Activated naive CD4-positive, alpha-beta T cell treated with anti-CD3 and anti-CD28 coated beads, Interleukin-2, amount 50 U/mL, for 72 hours (primary cell): ENCODE data around the gene PCYT1A. TPM values are rescaled to one million over a fixed set of nuclear protein-coding genes. Genes with fewer than 3 reads are reported as not detected.
"Not testable (repeated sequence)": the region's sequence is repeated elsewhere in the genome, so short reads cannot be mapped to it uniquely, and the experiment has no call there.

Experiments used
- ATAC-seq, 2 donors: fragments of 150-1000 bp; cut with Tn5 transposase; 2 replicates each; pipeline ENCODE4 v1.10.0; 2021; ENCODE audit warnings: mild to moderate bottlenecking in 2 of 2, moderate library complexity in 2 of 2
- DNase-seq, 2 donors: peaks; one replicate each; pipeline ENCODE4 v3.0.0; 2021 to 2022; ENCODE audit warnings: low spot score in 2 of 2
- H3K27ac Mint-ChIP-seq, 2 donors: one replicate each; pipeline ENCODE4 v1.8.0; 2022; ENCODE audit warnings: mild to moderate bottlenecking in 2 of 2, mixed read lengths in 2 of 2
- H3K36me3 Mint-ChIP-seq, 2 donors: one replicate each; pipeline ENCODE4 v1.8.0; 2022; ENCODE audit warnings: mixed read lengths in 2 of 2
- H3K9me3 Mint-ChIP-seq, 2 donors: one replicate each; pipeline ENCODE4 v1.8.0; 2022; ENCODE audit warnings: mixed read lengths in 2 of 2
- total RNA-seq, 2 donors: library from RNA; stranded (reverse); gene quantifications; one replicate each; pipeline ENCODE4 v1.2.3, GENCODE V29; 2022

PCYT1A gene
- total RNA-seq, 2 donors from 2014 or later, result 28.1 to 40.3 TPM

GRCh38 chr3:196302960-196303359 lies 15.4 kb upstream of the PCYT1A start:
- H3K36me3 Mint-ChIP-seq, DNase-seq, ATAC-seq, H3K27ac Mint-ChIP-seq, H3K9me3 Mint-ChIP-seq: not testable (repeated sequence)

- not testable (repeated sequence) for H3K27ac Mint-ChIP-seq, DNase-seq, ATAC-seq, H3K9me3 Mint-ChIP-seq, H3K36me3 Mint-ChIP-seq
These were observed 15.0 kb upstream of the PCYT1A start for GRCh38 chr3:196302551-196302950.

GRCh38 chr3:196298521-196298920 lies 11.0 kb upstream of the PCYT1A start:
- ATAC-seq, result no peak
- no peaks in the 10 kb centered on the region for H3K9me3 Mint-ChIP-seq
- no peak for DNase-seq
- H3K27ac Mint-ChIP-seq, result no peak overlapping the region
- no peaks in the 10 kb centered on the region for H3K36me3 Mint-ChIP-seq

GRCh38 chr3:196292286-196292923 lies 4.9 kb upstream of the PCYT1A start:
- Mint-ChIP-seq H3K27ac (peak overlapping the region in 1 of 2 donors; percentile 10), H3K9me3 (no peaks in the 10 kb centered on the region), H3K36me3 (peaks cover 4 to 12% of the 10 kb centered on the region in 2 donors)
- ATAC-seq (no peak), DNase-seq (no peak)

GRCh38 chr3:196288141-196288460 lies 575 bp upstream of the PCYT1A start:
- no peak for DNase-seq
- Mint-ChIP-seq H3K27ac (peak overlapping the region in 1 of 2 donors; percentile 96), H3K36me3 (peaks cover 11 to 18% of the 10 kb centered on the region in 2 donors), H3K9me3 (no peaks in the 10 kb centered on the region)
- ATAC-seq, result no peak

GRCh38 chr3:196287090-196287439 lies 461 bp downstream of the PCYT1A start:
- no peaks in the 10 kb centered on the region for H3K9me3 Mint-ChIP-seq
- ATAC-seq (peak; percentile 48 to 63), DNase-seq (peak in 1 of 2 donors; percentile 39)
- H3K27ac Mint-ChIP-seq, result peak overlapping the region; percentile 96 to 98
- peaks cover 11 to 18% of the 10 kb centered on the region in 2 donors for H3K36me3 Mint-ChIP-seq

- H3K9me3 Mint-ChIP-seq, result no peaks in the 10 kb centered on the region
- H3K27ac Mint-ChIP-seq, result no peak overlapping the region
- no peak for ATAC-seq
- peaks cover 11 to 18% of the 10 kb centered on the region in 2 donors for H3K36me3 Mint-ChIP-seq
- no peak for DNase-seq
These were observed 3.1 kb downstream of the PCYT1A start for GRCh38 chr3:196284396-196284795.

- no peak overlapping the region for H3K27ac Mint-ChIP-seq
- DNase-seq, result no peak
- no peak for ATAC-seq
- peaks cover 2 to 16% of the 10 kb centered on the region in 2 donors for H3K36me3 Mint-ChIP-seq
- H3K9me3 Mint-ChIP-seq, result no peaks in the 10 kb centered on the region
These were observed 5.6 kb downstream of the PCYT1A start for GRCh38 chr3:196281962-196282361.

- Mint-ChIP-seq H3K36me3 (peaks cover 0 to 13% of the 10 kb centered on the region in 2 donors), H3K9me3 (no peaks in the 10 kb centered on the region), H3K27ac (peak overlapping the region in 1 of 2 donors; percentile 7)
- DNase-seq (peak in 1 of 2 donors; percentile 40), ATAC-seq (peak; percentile 49 to 57)
These were observed 6.7 kb downstream of the PCYT1A start for GRCh38 chr3:196280689-196281440.

GRCh38 chr3:196275126-196275525 lies 12.4 kb downstream of the PCYT1A start:
- Mint-ChIP-seq H3K9me3 (no peaks in the 10 kb centered on the region), H3K27ac (peak overlapping the region; percentile 94 to 98), H3K36me3 (peaks cover 14 to 38% of the 10 kb centered on the region in 2 donors)
- DNase-seq (no peak), ATAC-seq (no peak)

GRCh38 chr3:196274585-196274984 lies 12.9 kb downstream of the PCYT1A start:
- H3K36me3 Mint-ChIP-seq, result peaks cover 16 to 42% of the 10 kb centered on the region in 2 donors
- peak overlapping the region; percentile 94 to 98 for H3K27ac Mint-ChIP-seq
- DNase-seq (peak; percentile 62 to 65), ATAC-seq (peak; percentile 86 to 90)
- no peaks in the 10 kb centered on the region for H3K9me3 Mint-ChIP-seq

GRCh38 chr3:196273655-196274054 lies 13.9 kb downstream of the PCYT1A start:
- Mint-ChIP-seq H3K9me3 (no peaks in the 10 kb centered on the region), H3K36me3 (peaks cover 16 to 50% of the 10 kb centered on the region in 2 donors), H3K27ac (peak overlapping the region; percentile 86 to 98)
- DNase-seq, result peak in 1 of 2 donors; percentile 7
- no peak for ATAC-seq

GRCh38 chr3:196272826-196273225 lies 14.7 kb downstream of the PCYT1A start:
- no peak for ATAC-seq
- Mint-ChIP-seq H3K27ac (peak overlapping the region; percentile 94 to 98), H3K36me3 (peaks cover 16 to 44% of the 10 kb centered on the region in 2 donors)

GRCh38 chr3:196270499-196270898 lies 17.0 kb downstream of the PCYT1A start:
- no peaks in the 10 kb centered on the region for H3K9me3 Mint-ChIP-seq
- peaks cover 16 to 36% of the 10 kb centered on the region in 2 donors for H3K36me3 Mint-ChIP-seq
- no peak for ATAC-seq

More at GRCh38 chr3:196272826-196273225, 14.7 kb downstream of the PCYT1A start:
- no peaks in the 10 kb centered on the region for H3K9me3 Mint-ChIP-seq
- DNase-seq, result no peak

GRCh38 chr3:196268284-196269163 lies 19.0 kb downstream of the PCYT1A start:
- DNase-seq (no peak), ATAC-seq (no peak)
- H3K36me3 Mint-ChIP-seq, result peaks cover 11 to 30% of the 10 kb centered on the region in 2 donors
- H3K9me3 Mint-ChIP-seq, result no peaks in the 10 kb centered on the region
- H3K27ac Mint-ChIP-seq, result no peak overlapping the region

More at GRCh38 chr3:196270499-196270898, 17.0 kb downstream of the PCYT1A start:
- DNase-seq, result no peak
- H3K27ac Mint-ChIP-seq, result peak overlapping the region in 1 of 2 donors; percentile 50

- Mint-ChIP-seq H3K27ac (peak overlapping the region in 1 of 2 donors; percentile 51), H3K36me3 (no peaks in the 10 kb centered on the region), H3K9me3 (no peaks in the 10 kb centered on the region)
- DNase-seq (no peak), ATAC-seq (no peak)
These were observed 23.7 kb downstream of the PCYT1A start for GRCh38 chr3:196263819-196264218.

GRCh38 chr3:196260784-196261183 lies 26.7 kb downstream of the PCYT1A start:
- no peak overlapping the region for H3K27ac Mint-ChIP-seq
- no peaks in the 10 kb centered on the region for H3K36me3 Mint-ChIP-seq
- ATAC-seq (no peak), DNase-seq (no peak)
- no peaks in the 10 kb centered on the region for H3K9me3 Mint-ChIP-seq
